ENCODE measurements around the gene ANGPTL4.
"Not testable (repeated sequence)": the region's sequence is repeated elsewhere in the genome, so short reads cannot be mapped to it uniquely, and the experiment has no call there.

Gene ANGPTL4

DNA sequence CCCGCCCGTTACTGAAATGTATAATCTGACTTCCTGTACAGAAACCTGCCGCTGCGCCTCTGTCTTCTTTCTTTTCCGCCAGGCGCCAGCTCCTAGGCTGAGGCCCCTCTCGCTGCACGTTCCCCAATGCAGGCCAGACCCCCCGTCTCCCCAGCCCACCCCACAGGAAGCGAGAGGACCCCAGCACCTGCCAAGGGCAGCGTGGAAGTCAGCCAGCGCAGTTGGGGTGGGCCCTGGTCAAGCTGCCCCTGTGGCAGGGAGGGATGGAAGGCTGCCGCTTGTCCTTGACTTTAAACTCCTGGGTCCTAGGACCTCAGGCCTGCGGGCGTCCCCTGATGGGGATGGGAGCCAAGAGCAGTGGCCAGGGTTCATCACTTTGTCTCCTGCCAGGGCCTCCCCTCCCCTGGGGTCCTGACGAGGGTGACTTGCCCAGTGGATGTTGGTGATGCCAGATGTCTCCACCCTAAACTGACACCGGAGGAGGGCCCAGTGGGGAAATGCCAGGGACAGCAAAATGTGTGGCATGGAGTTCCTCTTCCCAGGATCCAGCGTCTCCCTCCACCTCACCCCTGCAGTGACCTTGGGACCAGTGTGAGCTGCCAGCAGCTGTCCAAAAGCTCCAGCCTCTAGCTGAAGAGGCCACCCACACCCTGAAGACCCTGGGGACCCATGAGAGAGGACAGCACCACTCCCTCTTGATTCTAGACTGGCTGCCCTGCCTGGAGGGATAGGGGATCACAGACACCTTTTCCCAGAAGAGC, 40.6 kb downstream of the ANGPTL4 start:
- Histone ChIP-seq H4K20me1 (ENCODE audit: insufficient read depth, low read length) (no peaks in the 10 kb centered on the region), H3K27me3 (ENCODE audit: insufficient read depth, low read length) (no peaks in the 10 kb centered on the region), H3F3A (ENCODE audit: insufficient read depth, low read length) (no peaks in the 10 kb centered on the region), H2AFZ (ENCODE audit: low read length) (no peak overlapping the region), H3K4me3 (ENCODE audit: low read depth, low read length, poor library complexity, severe bottlenecking) (no peak overlapping the region), H3K36me3 (ENCODE audit: insufficient read depth, low read length) (peaks cover 24% of the 10 kb centered on the region; the same call in 1 of the 2 replicates), H3K79me2 (ENCODE audit: insufficient read depth, low read length) (no peaks in the 10 kb centered on the region), H3K9me2 (ENCODE audit: low read depth, low read length) (no peaks in the 10 kb centered on the region), H3K9ac (ENCODE audit: low read length) (no peak overlapping the region), H3K27ac (ENCODE audit: low read depth, low read length, poor library complexity, severe bottlenecking) (no peak overlapping the region), H3K4me2 (ENCODE audit: low read length) (no peak overlapping the region), H3K4me1 (ENCODE audit: insufficient read depth, low read length, severe bottlenecking) (no peaks in the 10 kb centered on the region), H3K9me3 (ENCODE audit: low read length) (no peaks in the 10 kb centered on the region)
- TF ChIP-seq, protein P1, sequence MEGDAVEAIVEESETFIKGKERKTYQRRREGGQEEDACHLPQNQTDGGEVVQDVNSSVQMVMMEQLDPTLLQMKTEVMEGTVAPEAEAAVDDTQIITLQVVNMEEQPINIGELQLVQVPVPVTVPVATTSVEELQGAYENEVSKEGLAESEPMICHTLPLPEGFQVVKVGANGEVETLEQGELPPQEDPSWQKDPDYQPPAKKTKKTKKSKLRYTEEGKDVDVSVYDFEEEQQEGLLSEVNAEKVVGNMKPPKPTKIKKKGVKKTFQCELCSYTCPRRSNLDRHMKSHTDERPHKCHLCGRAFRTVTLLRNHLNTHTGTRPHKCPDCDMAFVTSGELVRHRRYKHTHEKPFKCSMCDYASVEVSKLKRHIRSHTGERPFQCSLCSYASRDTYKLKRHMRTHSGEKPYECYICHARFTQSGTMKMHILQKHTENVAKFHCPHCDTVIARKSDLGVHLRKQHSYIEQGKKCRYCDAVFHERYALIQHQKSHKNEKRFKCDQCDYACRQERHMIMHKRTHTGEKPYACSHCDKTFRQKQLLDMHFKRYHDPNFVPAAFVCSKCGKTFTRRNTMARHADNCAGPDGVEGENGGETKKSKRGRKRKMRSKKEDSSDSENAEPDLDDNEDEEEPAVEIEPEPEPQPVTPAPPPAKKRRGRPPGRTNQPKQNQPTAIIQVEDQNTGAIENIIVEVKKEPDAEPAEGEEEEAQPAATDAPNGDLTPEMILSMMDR (IDR thresholded peaks at IDR 0.05; ENCODE audit: low read length) = no peak
- no peak for TF ChIP-seq EZH2 (IDR thresholded peaks at IDR 0.05; ENCODE audit: borderline replicate concordance, low read length)

DNA sequence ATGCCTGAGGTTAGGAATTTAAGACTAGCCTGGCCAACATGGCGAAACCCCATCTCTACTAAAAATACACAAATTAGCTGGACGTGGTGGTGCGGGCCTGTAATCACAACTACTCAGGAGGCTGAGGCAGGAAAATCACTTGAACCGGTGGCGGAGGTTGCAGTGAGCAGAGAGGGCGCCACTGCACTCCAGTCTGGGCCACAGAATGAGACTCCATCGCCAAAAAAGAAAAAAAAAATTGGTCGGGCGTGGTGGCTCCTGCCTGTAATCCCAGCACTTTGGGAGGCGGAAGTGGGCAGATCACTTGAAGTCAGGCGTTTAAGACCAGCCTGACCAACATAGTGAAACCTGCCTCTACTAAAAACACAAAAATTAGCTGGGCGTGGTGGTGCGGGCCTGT, 46.8 kb downstream of the ANGPTL4 start:
- H3F3A ChIP-seq (ENCODE audit: insufficient read depth, low read length); H3K79me2 ChIP-seq (ENCODE audit: insufficient read depth, low read length); H2AFZ ChIP-seq (ENCODE audit: low read length); H3K9ac ChIP-seq (ENCODE audit: low read length); H4K20me1 ChIP-seq (ENCODE audit: insufficient read depth, low read length); H3K36me3 ChIP-seq (ENCODE audit: insufficient read depth, low read length); H3K9me3 ChIP-seq (ENCODE audit: low read length); H3K4me3 ChIP-seq (ENCODE audit: low read depth, low read length, poor library complexity, severe bottlenecking); H3K27me3 ChIP-seq (ENCODE audit: insufficient read depth, low read length); H3K9me2 ChIP-seq (ENCODE audit: low read depth, low read length); H3K27ac ChIP-seq (ENCODE audit: low read depth, low read length, poor library complexity, severe bottlenecking); H3K4me1 ChIP-seq (ENCODE audit: insufficient read depth, low read length, severe bottlenecking); H3K4me2 ChIP-seq (ENCODE audit: low read length): not testable (repeated sequence)

DNA sequence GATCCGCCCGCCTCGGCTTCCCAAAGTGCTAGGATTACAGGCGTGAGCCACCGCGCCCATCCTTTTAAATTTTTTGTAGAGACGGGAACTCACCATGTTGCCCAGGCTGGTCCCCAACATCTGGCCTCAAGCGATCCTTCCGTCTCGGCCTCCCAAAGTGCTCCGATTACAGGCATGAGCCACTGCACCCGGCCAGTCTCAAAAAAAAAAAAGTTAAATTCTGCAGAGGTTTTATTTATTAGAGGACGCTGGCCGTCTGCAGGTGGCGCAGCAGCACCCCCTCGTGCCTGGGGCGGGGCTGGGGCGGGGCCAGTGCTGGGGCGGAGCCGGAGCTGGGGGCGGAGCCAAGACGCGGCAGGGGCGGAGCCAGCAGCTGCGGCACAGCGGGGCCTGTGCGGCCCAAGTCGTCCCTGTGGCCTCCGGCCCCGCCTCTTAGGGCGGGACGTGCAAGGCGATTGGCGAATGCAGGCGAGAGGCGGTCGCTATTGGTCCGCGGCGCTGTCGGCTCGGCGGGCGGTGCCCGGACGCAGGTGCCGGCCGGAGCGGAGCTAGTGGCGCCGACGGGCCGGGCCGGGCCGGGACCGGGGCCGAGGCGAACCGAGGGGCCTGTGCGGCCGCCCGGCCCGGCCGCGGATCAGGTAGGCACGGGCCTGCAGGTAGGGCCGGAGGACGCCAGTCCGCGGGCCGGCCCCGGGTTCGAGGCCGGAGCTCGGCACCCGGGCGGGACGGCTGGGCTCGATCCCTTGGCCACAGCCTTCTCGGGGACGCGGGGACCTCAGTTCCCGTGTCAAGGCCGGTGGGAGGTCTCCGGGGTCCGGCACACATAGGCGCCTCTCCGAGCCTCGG, 49.1 kb downstream of the ANGPTL4 start, which contains the start of gene MARCHF2:
TSS of gene MARCHF2 (plus strand) at position 523 of the 846 bp plus-strand sequence. CDS start 8,536 bp downstream, outside the sequence.
- Histone ChIP-seq H3F3A (ENCODE audit: insufficient read depth, low read length) (0 out of 2 replicates have a peak, but pooled peaks cover 5% of the 10 kb centered on the region), H3K36me3 (ENCODE audit: insufficient read depth, low read length) (no peaks in the 10 kb centered on the region), H3K27me3 (ENCODE audit: insufficient read depth, low read length) (no peaks in the 10 kb centered on the region), H4K20me1 (ENCODE audit: insufficient read depth, low read length) (no peaks in the 10 kb centered on the region), H3K4me2 (ENCODE audit: low read length) (peak within 1 kb of the TSS; percentile 92), H3K79me2 (ENCODE audit: insufficient read depth, low read length) (no peaks in the 10 kb centered on the region), H3K27ac (ENCODE audit: low read depth, low read length, poor library complexity, severe bottlenecking) (no peak within 1 kb of the TSS), H2AFZ (ENCODE audit: low read length) (no peak within 1 kb of the TSS), H3K9ac (ENCODE audit: low read length) (peak within 1 kb of the TSS; percentile 70), H3K4me1 (ENCODE audit: insufficient read depth, low read length, severe bottlenecking) (peaks cover 12% of the 10 kb centered on the region), H3K4me3 (ENCODE audit: low read depth, low read length, poor library complexity, severe bottlenecking) (peak within 1 kb of the TSS; percentile 74), H3K9me3 (ENCODE audit: low read length) (no peaks in the 10 kb centered on the region), H3K9me2 (ENCODE audit: low read depth, low read length) (no peaks in the 10 kb centered on the region)
- no peak for TF ChIP-seq EZH2 (IDR thresholded peaks at IDR 0.05; ENCODE audit: borderline replicate concordance, low read length)
- TF ChIP-seq, protein P1 (IDR thresholded peaks at IDR 0.05; ENCODE audit: low read length) = peak; percentile 60
